Common myeloid progenitor, CD34-positive (primary cell): Measurements from ENCODE around the gene CYP19A1.

Source experiments
- CTCF ChIA-PET: fragments of 350-600 bp; sonication (Branson Sonifier 250); formaldehyde crosslinking; loops from one replicate; lab custom pipeline; 2021; ENCODE audit warnings: antibody characterized with exemption; lab: Charles Lee
- POLR2A ChIA-PET: fragments of 350-600 bp; sonication (Branson Sonifier 250); formaldehyde crosslinking; loops from one replicate; lab custom pipeline; 2021; ENCODE audit warnings: antibody characterized with exemption; lab: Charles Lee
- DNase-seq, 3 donors: peaks; one replicate each; pipeline versions ENCODE4 v3.0.0 to v3.0.0-alpha.2; 2013
- H3K27ac ChIP-seq, 2 experiments: 1 replicate in 1 of 2; 2 replicates in 1 of 2; pipeline ENCODE4 v1.7.0; 2013; ENCODE audit warnings: inconsistent platforms in 2 of 2, low read length in 2 of 2, mild to moderate bottlenecking in 2 of 2, low read depth in 1 of 2, moderate library complexity in 1 of 2; ENCODE audit not compliant: severe bottlenecking in 2 of 2, insufficient read depth in 1 of 2, poor library complexity in 1 of 2
- H3K27me3 ChIP-seq, 5 experiments: replicated peaks in 2 of 5; 1 replicate in 3 of 5; 2 replicates in 2 of 5; pipeline versions ENCODE4 v1.6.1 to v1.7.0; 2013; ENCODE audit warnings: low read length in 4 of 5, mild to moderate bottlenecking in 2 of 5, moderate library complexity in 2 of 5, inconsistent platforms in 1 of 5; ENCODE audit not compliant: insufficient read depth in 5 of 5, control insufficient read depth in 4 of 5
- H3K36me3 ChIP-seq, 4 experiments: 1 replicate in 2 of 4; 2 replicates in 2 of 4; pipeline versions ENCODE4 v1.6.1 to v1.7.0; 2013; ENCODE audit warnings: low read length in 3 of 4, control low read depth in 1 of 4, mild to moderate bottlenecking in 1 of 4; ENCODE audit not compliant: control insufficient read depth in 4 of 4, insufficient read depth in 4 of 4
- H3K4me1 ChIP-seq, 4 experiments: 1 replicate in 3 of 4; 2 replicates in 1 of 4; pipeline versions ENCODE4 v1.6.1 to v1.7.1; 2013; ENCODE audit warnings: low read length in 3 of 4, mild to moderate bottlenecking in 3 of 4, control low read depth in 1 of 4, inconsistent platforms in 1 of 4, moderate library complexity in 1 of 4; ENCODE audit not compliant: control insufficient read depth in 4 of 4, insufficient read depth in 4 of 4; ENCODE audit errors: control extremely low read depth in 1 of 4
- H3K4me3 ChIP-seq, 7 experiments: 1 replicate in 4 of 7; 2 replicates in 3 of 7; pipeline versions ENCODE4 v1.5.1 to v1.7.0; 2013; ENCODE audit warnings: mild to moderate bottlenecking in 7 of 7, low read length in 6 of 7, moderate library complexity in 6 of 7, inconsistent platforms in 2 of 7, low read depth in 2 of 7, control low read depth in 1 of 7; ENCODE audit not compliant: insufficient read depth in 4 of 7, control insufficient read depth in 1 of 7; ENCODE audit errors: extremely low read depth in 1 of 7
- H3K9me3 ChIP-seq, 5 experiments: 1 replicate in 4 of 5; 2 replicates in 1 of 5; pipeline versions ENCODE4 v1.6.1 to v1.7.1; 2013; ENCODE audit warnings: low read length in 4 of 5, mild to moderate bottlenecking in 2 of 5, inconsistent platforms in 1 of 5, low read depth in 1 of 5, moderate library complexity in 1 of 5; ENCODE audit not compliant: control insufficient read depth in 4 of 5, insufficient read depth in 2 of 5; ENCODE audit errors: control extremely low read depth in 1 of 5
- WGBS: methylation state at CpG from one replicate; pipeline ENCODE4 v1.1.5; 2013; ENCODE audit not compliant: insufficient coverage; 5-methylcytosine and 5-hydroxymethylcytosine counted together

Gene CYP19A1

GRCh38 chr15:51313644-51314280, 24.6 kb downstream of the CYP19A1 start:
- ChIA-PET CTCF (no interaction called here), POLR2A (no interaction called here)
- 100% methylated on average over 5 of the region's 10 CpGs for WGBS
- Histone ChIP-seq H3K27me3 (peaks cover 0 to 2% (median 0%) of the 10 kb centered on the region in 5 experiments), H3K27ac (no peak overlapping the region), H3K36me3 (no peaks in the 10 kb centered on the region), H3K4me3 (no peak overlapping the region), H3K9me3 (no peaks in the 10 kb centered on the region), H3K4me1 (peaks cover 0 to 3% (median 0%) of the 10 kb centered on the region in 4 experiments)
- no peak for DNase-seq

GRCh38 chr15:51313074-51313393, 25.4 kb downstream of the CYP19A1 start:
- ChIA-PET CTCF (no interaction called here), POLR2A (interaction anchor here (0.6 kb wide), 1 partner anchor 39 kb away, joined by 3 read pairs; no protein-coding TSS in a partner anchor)
- Histone ChIP-seq H3K27ac (no peak overlapping the region), H3K4me3 (no peak overlapping the region), H3K9me3 (no peaks in the 10 kb centered on the region), H3K36me3 (no peaks in the 10 kb centered on the region), H3K4me1 (peaks cover 0 to 3% (median 0%) of the 10 kb centered on the region in 4 experiments), H3K27me3 (peaks cover 0 to 2% (median under 1%) of the 10 kb centered on the region in 5 experiments)
- DNase-seq: no peak

DNA sequence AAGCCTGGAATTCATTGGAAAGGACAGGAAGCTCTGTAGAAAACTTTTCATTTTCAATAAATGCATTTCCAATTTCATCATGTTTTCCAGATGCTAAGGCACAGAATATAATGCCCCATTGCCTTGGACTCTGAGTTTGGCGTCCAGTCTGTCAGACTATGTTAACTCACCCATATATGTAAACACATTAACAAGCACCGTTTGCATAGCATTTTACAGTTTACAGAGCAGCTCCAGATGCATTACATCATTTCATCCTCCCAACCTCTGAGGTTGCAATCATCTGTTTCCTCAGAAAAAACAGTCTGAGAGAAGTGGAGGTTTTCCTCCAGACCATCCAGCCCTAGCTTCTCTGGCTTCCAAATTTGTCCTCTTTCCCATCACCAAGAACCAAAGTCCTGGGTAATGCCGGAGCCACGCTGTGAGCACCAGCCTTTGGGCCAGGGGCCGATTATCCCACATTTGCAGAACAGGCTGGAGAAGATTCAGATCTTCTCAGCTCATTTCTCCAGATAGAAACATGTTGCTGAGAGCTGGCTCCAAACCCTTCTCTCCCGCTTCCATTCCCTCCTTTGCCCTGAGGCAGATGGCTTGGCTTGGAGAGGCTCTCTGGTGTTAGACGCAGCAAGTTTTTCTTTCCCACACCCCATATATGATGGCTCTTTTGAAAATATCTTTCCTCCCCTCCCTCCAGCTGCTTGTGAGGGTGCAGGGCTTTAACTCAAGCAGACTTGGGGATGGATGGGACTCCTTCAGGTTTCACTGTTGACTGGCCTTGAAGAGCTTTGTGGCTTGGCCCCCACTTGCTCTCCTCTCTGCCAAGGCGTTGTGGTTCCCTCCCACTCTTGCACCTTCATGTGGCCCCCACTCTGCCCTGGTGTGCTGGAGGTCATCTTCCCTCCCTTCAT, 26.0 kb downstream of the CYP19A1 start:
- Histone ChIP-seq H3K36me3 (no peaks in the 10 kb centered on the region), H3K27ac (no peak overlapping the region), H3K27me3 (peaks cover 0 to 3% (median 2%) of the 10 kb centered on the region in 5 experiments), H3K4me3 (no peak overlapping the region), H3K4me1 (peaks cover 0 to 3% (median 0%) of the 10 kb centered on the region in 4 experiments), H3K9me3 (no peaks in the 10 kb centered on the region)
- no peak for DNase-seq
- 86% methylated on average over 7 of the region's 8 CpGs for WGBS
- CTCF ChIA-PET: no interaction called here
- POLR2A ChIA-PET: interaction anchor here (0.6 kb wide), 1 partner anchor 40 kb away, joined by 3 read pairs; no protein-coding TSS in a partner anchor

- DNase-seq: no peak
- ChIA-PET POLR2A (no interaction called here), CTCF (interaction anchor here (0.8 kb wide), 1 partner anchor 9 kb away, joined by 3 read pairs; no protein-coding TSS in a partner anchor)
- no peaks in the 10 kb centered on the region for H3K9me3 ChIP-seq
- no peak overlapping the region for H3K4me3 ChIP-seq
- H3K27ac ChIP-seq: no peak overlapping the region
- H3K4me1 ChIP-seq: peaks cover 0 to 3% (median 0%) of the 10 kb centered on the region in 4 experiments
- H3K36me3 ChIP-seq: no peaks in the 10 kb centered on the region
- H3K27me3 ChIP-seq: peaks cover 0 to 4% (median 2%) of the 10 kb centered on the region in 5 experiments
- 83% methylated on average over 1 of the region's 2 CpGs for WGBS
Measured at GRCh38 chr15:51311510-51311909, 26.9 kb downstream of the CYP19A1 start.

- peaks cover 0 to 4% (median 2%) of the 10 kb centered on the region in 5 experiments for H3K27me3 ChIP-seq
- WGBS: 100% methylated on average over 2 of the region's 2 CpGs
- no peaks in the 10 kb centered on the region for H3K9me3 ChIP-seq
- no peak overlapping the region for H3K27ac ChIP-seq
- peaks cover 0 to 3% (median 0%) of the 10 kb centered on the region in 4 experiments for H3K4me1 ChIP-seq
- ChIA-PET POLR2A (no interaction called here), CTCF (no interaction called here)
- no peak for DNase-seq
- no peak overlapping the region for H3K4me3 ChIP-seq
- H3K36me3 ChIP-seq: no peaks in the 10 kb centered on the region
Measured at GRCh38 chr15:51310064-51310463, 28.3 kb downstream of the CYP19A1 start.

DNA sequence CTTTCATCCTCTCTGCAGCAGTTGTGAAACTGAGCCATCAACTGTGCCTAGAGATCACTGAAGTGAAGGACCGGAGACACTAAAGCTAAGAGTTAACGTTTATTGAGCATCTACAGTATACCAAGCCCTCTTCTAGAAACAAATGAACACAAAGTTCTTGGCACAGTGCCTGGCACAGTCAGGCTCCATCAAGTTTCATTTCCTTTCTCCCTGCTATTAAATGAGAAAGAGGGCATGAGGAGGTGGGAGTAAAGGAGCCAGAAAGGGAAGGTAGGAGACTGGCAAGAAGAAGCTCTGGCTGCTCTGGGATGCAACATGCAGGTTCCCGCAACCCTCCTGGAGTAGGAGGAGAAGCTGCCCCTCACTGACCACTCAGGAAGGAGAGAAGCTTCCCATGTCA, 30.6 kb downstream of the CYP19A1 start:
- 93% methylated on average over 3 of the region's 3 CpGs for WGBS
- ChIA-PET CTCF (no interaction called here), POLR2A (no interaction called here)
- Histone ChIP-seq H3K4me3 (no peak overlapping the region), H3K9me3 (no peaks in the 10 kb centered on the region), H3K27me3 (peaks cover 0 to 4% (median 2%) of the 10 kb centered on the region in 5 experiments), H3K4me1 (peaks cover 0 to 3% (median 0%) of the 10 kb centered on the region in 4 experiments), H3K36me3 (no peaks in the 10 kb centered on the region), H3K27ac (no peak overlapping the region)
- no peak for DNase-seq

GRCh38 chr15:51307325-51307724, 31.1 kb downstream of the CYP19A1 start:
- POLR2A ChIA-PET: no interaction called here
- CTCF ChIA-PET: interaction anchor here (0.8 kb wide), 1 partner anchor 13 kb away, joined by 3 read pairs; no protein-coding TSS in a partner anchor
- peaks cover 0 to 4% (median 2%) of the 10 kb centered on the region in 5 experiments for H3K27me3 ChIP-seq

More at GRCh38 chr15:51307325-51307724, 31.1 kb downstream of the CYP19A1 start:
- H3K36me3 ChIP-seq: no peaks in the 10 kb centered on the region
- H3K4me1 ChIP-seq: peaks cover 0 to 3% (median 0%) of the 10 kb centered on the region in 4 experiments
- H3K4me3 ChIP-seq: no peak overlapping the region
- WGBS: 100% methylated on average over 3 of the region's 3 CpGs
- no peak overlapping the region for H3K27ac ChIP-seq
- H3K9me3 ChIP-seq: no peaks in the 10 kb centered on the region
- no peak for DNase-seq
